HepG2 (cell line): ENCODE results near the gene COL4A3. TPM values are rescaled to one million over a fixed set of nuclear protein-coding genes. Genes with fewer than 3 reads are reported as not detected.

Experiments used
- BRCA1 ChIP-seq: sonication (generic); formaldehyde crosslinking; IDR thresholded peaks from 2 replicates; pipeline ENCODE4 v1.4.0; 2020; ENCODE audit warnings: missing genetic modification reagents
- FOXP1 ChIP-seq, 2 experiments: fragments of 450-650 bp in 1 of 2; IDR thresholded peaks; 2 replicates each; pipeline ENCODE4 v1.6.1; 2017 to 2018; ENCODE audit warnings: antibody characterized with exemption in 1 of 2
- FOXP4 ChIP-seq: sonication (generic); formaldehyde crosslinking; IDR thresholded peaks from 2 replicates; pipeline ENCODE4 v1.4.0; 2020; ENCODE audit warnings: missing genetic modification reagents
- HMGXB4 ChIP-seq, 2 experiments: sonication (generic) in 1 of 2; formaldehyde crosslinking in 1 of 2; IDR thresholded peaks; 2 replicates each; pipeline versions ENCODE4 v1.4.0 to v1.6.1; 2018 to 2020; ENCODE audit warnings: missing genetic modification reagents in 2 of 2, borderline replicate concordance in 1 of 2, low read depth in 1 of 2, mild to moderate bottlenecking in 1 of 2, missing biosample characterization in 1 of 2
- HNRNPUL1 ChIP-seq: fragments of 200-400 bp; formaldehyde crosslinking; IDR thresholded peaks from 2 replicates; pipeline ENCODE4 v1.6.1; 2017; ENCODE audit warnings: low read depth, mild to moderate bottlenecking, low read length, moderate library complexity
- ISL2 ChIP-seq: sonication (generic); formaldehyde crosslinking; IDR thresholded peaks from 2 replicates; pipeline ENCODE4 v1.5.0; 2020; ENCODE audit warnings: missing genetic modification reagents
- LCORL ChIP-seq, 2 experiments: fragments of 450-650 bp in 1 of 2; sonication (generic) in 1 of 2; formaldehyde crosslinking in 1 of 2; IDR thresholded peaks; 2 replicates each; pipeline versions ENCODE4 v1.5.0 to v1.6.1; 2017 to 2020; ENCODE audit warnings: antibody characterized with exemption in 1 of 2, missing genetic modification reagents in 1 of 2
- MIER2 ChIP-seq: IDR thresholded peaks from 2 replicates; pipeline ENCODE4 v1.6.1; 2016; ENCODE audit warnings: missing biosample characterization, missing genetic modification reagents
- NR2F2 ChIP-seq: IDR thresholded peaks from 2 replicates; pipeline ENCODE4 v1.6.1; 2012; ENCODE audit warnings: low read depth, inconsistent platforms, borderline replicate concordance
- POLR2A ChIP-seq, 2 experiments: IDR thresholded peaks; 2 replicates each; pipeline ENCODE4 v1.6.1; 2011; ENCODE audit warnings: low read depth in 2 of 2, low read length in 2 of 2, mild to moderate bottlenecking in 1 of 2, moderate library complexity in 1 of 2; ENCODE audit not compliant: insufficient read depth in 1 of 2
- SAP130 ChIP-seq: IDR thresholded peaks from 2 replicates; pipeline ENCODE4 v1.6.1; 2016; ENCODE audit warnings: low read depth
- SIX4 ChIP-seq: sonication (generic); formaldehyde crosslinking; IDR thresholded peaks from 2 replicates; pipeline ENCODE4 v1.4.0; 2020; ENCODE audit warnings: missing genetic modification reagents
- TSC22D2 ChIP-seq: sonication (generic); formaldehyde crosslinking; IDR thresholded peaks from 2 replicates; pipeline ENCODE4 v1.5.1; 2020; ENCODE audit warnings: missing genetic modification reagents, mild to moderate bottlenecking, borderline replicate concordance
- U2AF2 ChIP-seq: fragments of 200-400 bp; formaldehyde crosslinking; IDR thresholded peaks from 2 replicates; pipeline ENCODE4 v1.6.1; 2017; ENCODE audit warnings: low read depth, mild to moderate bottlenecking, low read length
- ZMYM2 ChIP-seq: sonication (generic); formaldehyde crosslinking; IDR thresholded peaks from 2 replicates; pipeline ENCODE4 v1.8.0; 2022; ENCODE audit warnings: mild to moderate bottlenecking, missing genetic modification reagents
- ZNF496 ChIP-seq: sonication (generic); formaldehyde crosslinking; IDR thresholded peaks from 2 replicates; pipeline ENCODE4 v1.8.1; 2023; ENCODE audit warnings: mild to moderate bottlenecking, moderate library complexity, missing genetic modification reagents; ENCODE audit not compliant: insufficient replicate concordance
- ZNF607 ChIP-seq: sonication (generic); formaldehyde crosslinking; IDR thresholded peaks from 2 replicates; pipeline ENCODE4 v1.5.1; 2020; ENCODE audit warnings: missing genetic modification reagents, mild to moderate bottlenecking, borderline replicate concordance
- ZNF737 ChIP-seq: sonication (generic); formaldehyde crosslinking; IDR thresholded peaks from 2 replicates; pipeline ENCODE4 v1.5.0; 2020; ENCODE audit warnings: missing genetic modification reagents, mild to moderate bottlenecking, borderline replicate concordance
- ZNF883 ChIP-seq: sonication (generic); formaldehyde crosslinking; IDR thresholded peaks from 2 replicates; pipeline ENCODE4 v1.5.1; 2020; ENCODE audit warnings: mild to moderate bottlenecking, missing genetic modification reagents; ENCODE audit errors: not compliant biosample characterization
- polyA plus RNA-seq, 8 experiments: library from polyadenylated mRNA; depleted of rRNA in 3 of 8; stranded (reverse) in 7 of 8; unstranded in 1 of 8; fragments of >200 nt; fragmentation: Illumina TruSeq in 4 of 8; extraction: Trizol in 4 of 8; gene quantifications; 2 replicates each; pipeline versions ENCODE4 v1.2.1 to v1.2.3, GENCODE V29; 2011 to 2016; ENCODE audit warnings: low read depth in 4 of 8, missing spikeins in 1 of 8, mixed read lengths in 1 of 8; ENCODE audit not compliant: insufficient read depth in 1 of 8
- total RNA-seq, 5 experiments: library from RNA; depleted of rRNA; stranded (reverse); fragments of >200 nt; fragmentation: Illumina TruSeq; extraction: Trizol; gene quantifications; 2 replicates each; pipeline ENCODE4 v1.2.3, GENCODE V29; 2016; ENCODE audit warnings: low read depth in 1 of 5
- TF ChIP-seq, protein P1 (sequence below): sonication (generic); formaldehyde crosslinking; IDR thresholded peaks from 2 replicates; pipeline ENCODE4 v1.4.0; 2020; ENCODE audit warnings: missing genetic modification reagents, low read depth, mild to moderate bottlenecking, borderline replicate concordance

COL4A3 gene
- total and polyA plus RNA-seq, 2 of the 13 experiments (the other 11 are each of a cell fraction or from before 2014, with no cell fraction given), result 0.02 TPM; not detected in 1

DNA sequence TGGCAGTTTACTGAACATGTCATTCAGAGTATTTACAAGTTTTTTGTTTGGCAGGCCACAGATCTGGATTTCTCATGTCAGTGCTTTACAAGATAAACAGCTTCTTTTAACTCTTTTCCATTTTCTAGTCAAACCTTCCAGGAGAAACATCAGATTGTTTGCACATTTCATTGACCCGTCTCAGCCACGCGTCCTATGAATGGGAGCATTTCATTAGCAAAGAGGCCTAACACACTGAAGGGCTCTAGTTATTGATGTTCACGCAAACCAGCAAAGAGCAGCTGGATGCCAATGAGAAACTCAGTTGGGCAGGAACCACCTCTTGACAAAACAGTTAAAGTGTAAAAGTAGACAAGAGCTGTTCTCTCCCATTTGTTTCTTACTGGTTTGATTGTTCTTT is 131.4 kb downstream of the COL4A3 start (continued):
- TF ChIP-seq MIER2 (no peak), FOXP4 (CRISPR knock-in tag) (0 out of 2 replicates have a peak, but pooled peaks have one; percentile 31), U2AF2 (no peak), TSC22D2 (CRISPR knock-in tag) (no peak), FOXP1 (IDR thresholded peaks at IDR 0.05) (no peak), FOXP1 (CRISPR knock-in tag; IDR thresholded peaks at IDR 0.05) (peak; percentile 67; the same call in 1 of the 2 replicates), ZMYM2 (CRISPR knock-in tag) (no peak), HMGXB4 (CRISPR knock-in tag; IDR thresholded peaks at IDR 0.05; ENCODE audit: borderline replicate concordance in 1 of 2, low read depth in 1 of 2) (no peak), HNRNPUL1 (no peak), NR2F2 (peak; percentile 30; the same call in 1 of the 2 replicates), SIX4 (CRISPR knock-in tag) (no peak), SAP130 (CRISPR knock-in tag) (peak; percentile 27; the same call in 1 of the 2 replicates), LCORL (IDR thresholded peaks at IDR 0.05) (no peak), LCORL (CRISPR knock-in tag; IDR thresholded peaks at IDR 0.05) (no peak), ZNF607 (no peak), POLR2A (IDR thresholded peaks at IDR 0.05; ENCODE audit: insufficient read depth in 1 of 2, low read depth in 2 of 2, low read length in 2 of 2) (no peak), ISL2 (CRISPR knock-in tag) (0 out of 2 replicates have a peak, but pooled peaks have one; percentile 7), ZNF737 (CRISPR knock-in tag) (no peak), ZNF496 (CRISPR knock-in tag) (no peak), BRCA1 (CRISPR knock-in tag) (no peak), ZNF883 (no peak)
- TF ChIP-seq, protein P1, sequence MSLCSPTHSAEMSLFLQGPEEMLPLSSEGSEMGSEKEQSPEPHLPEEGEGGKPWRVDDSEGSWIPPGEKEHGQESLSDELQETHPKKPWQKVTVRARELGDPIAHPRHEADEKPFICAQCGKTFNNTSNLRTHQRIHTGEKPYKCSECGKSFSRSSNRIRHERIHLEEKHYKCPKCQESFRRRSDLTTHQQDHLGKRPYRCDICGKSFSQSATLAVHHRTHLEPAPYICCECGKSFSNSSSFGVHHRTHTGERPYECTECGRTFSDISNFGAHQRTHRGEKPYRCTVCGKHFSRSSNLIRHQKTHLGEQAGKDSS, result no peak
- TF ChIP-seq, all 625 proteins: peak for 40
